Bronchial epithelial cell (primary cell): ENCODE data around the gene PHACTR1. TPM values are rescaled to one million over a fixed set of nuclear protein-coding genes. Genes with fewer than 3 reads are reported as not detected.

Experiments used
- DNase-seq: peaks from one replicate; pipeline ENCODE4 v3.0.0-alpha.2; 2010; ENCODE audit warnings: low read depth
- FAIRE-seq: peaks from 2 replicates; lab custom pipeline; 2011; peaks lifted over from hg19 to GRCh38; lab: Jason Lieb, UNC
- H3K27me3 ChIP-seq: 2 replicates; pipeline ENCODE4 v1.5.1; 2011; ENCODE audit warnings: low read length; ENCODE audit not compliant: control insufficient read depth, insufficient read depth
- H3K36me3 ChIP-seq: 2 replicates; pipeline ENCODE4 v1.5.1; 2011; ENCODE audit warnings: low read length; ENCODE audit not compliant: control insufficient read depth, insufficient read depth
- H3K4me3 ChIP-seq: 2 replicates; pipeline ENCODE4 v1.5.1; 2011; ENCODE audit warnings: mild to moderate bottlenecking, low read depth, low read length, control low read depth
- CTCF ChIP-seq: IDR thresholded peaks from 2 replicates; pipeline ENCODE4 v1.5.1; 2011; ENCODE audit warnings: mild to moderate bottlenecking, moderate library complexity, low read length, control low read depth, inconsistent platforms; ENCODE audit not compliant: insufficient read depth, severe bottlenecking
- total RNA-seq: library from RNA; depleted of rRNA; stranded (reverse); fragments of >200 nt; gene quantifications from 2 replicates; pipeline ENCODE4 v1.2.1, GENCODE V29; 2014

PHACTR1 gene
- total RNA-seq, 1 donor from 2014 or later = under 0.01 TPM

GRCh38 chr6:12924911-12925310 lies 208.3 kb downstream of the PHACTR1 start:
- Histone ChIP-seq H3K36me3 (no peaks in the 10 kb centered on the region), H3K27me3 (no peaks in the 10 kb centered on the region), H3K4me3 (no peak overlapping the region)
- FAIRE-seq (no peak), DNase-seq (no peak)
- no peak for TF ChIP-seq CTCF

DNA sequence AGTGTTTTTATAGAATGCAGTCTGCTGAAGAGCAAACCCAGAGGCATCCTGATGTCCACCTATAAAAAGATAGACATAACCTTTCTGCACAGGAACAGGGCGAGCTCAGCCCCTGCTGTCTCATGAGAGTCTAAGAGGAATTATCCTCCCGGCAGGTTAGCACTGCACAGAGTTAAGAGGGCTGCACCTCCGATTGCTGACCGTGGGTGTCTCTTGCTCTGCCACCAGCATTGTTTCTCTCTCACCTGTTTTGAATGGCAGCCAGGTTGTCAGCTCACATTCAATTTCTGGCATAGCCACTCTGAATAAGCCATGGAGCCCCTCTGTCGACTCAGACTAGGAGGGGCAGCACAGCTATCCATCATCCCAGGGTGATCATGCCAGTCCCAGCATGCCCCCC lies 211.2 kb downstream of the PHACTR1 start:
- no peak for FAIRE-seq
- TF ChIP-seq CTCF = no peak
- Histone ChIP-seq H3K4me3 (no peak overlapping the region), H3K27me3 (no peaks in the 10 kb centered on the region), H3K36me3 (no peaks in the 10 kb centered on the region)
- no peak for DNase-seq

GRCh38 chr6:12929678-12930077 lies 213.1 kb downstream of the PHACTR1 start:
- no peaks in the 10 kb centered on the region for H3K36me3 ChIP-seq
- H3K4me3 ChIP-seq = no peak overlapping the region
- DNase-seq (no peak), FAIRE-seq (no peak)
- TF ChIP-seq CTCF = no peak
- H3K27me3 ChIP-seq = no peaks in the 10 kb centered on the region

DNA sequence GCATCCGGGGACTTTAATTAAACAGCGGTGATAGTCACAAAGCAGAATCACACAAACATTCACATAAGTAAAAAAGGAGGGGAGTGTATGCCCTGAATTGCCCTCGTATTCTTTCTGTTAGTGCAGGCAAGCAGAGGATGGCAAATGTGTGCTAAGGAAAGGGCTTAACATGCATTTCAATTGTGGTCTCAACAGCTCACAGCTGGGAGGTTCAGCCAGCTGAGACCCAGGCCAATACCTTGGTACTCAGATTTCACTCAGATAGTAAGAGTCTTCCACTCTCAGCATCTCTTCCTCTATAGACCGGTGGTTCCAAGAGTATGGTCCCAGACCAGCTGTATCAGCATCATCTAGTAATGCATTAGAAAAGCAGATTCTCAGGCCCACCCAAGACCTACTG lies 215.1 kb downstream of the PHACTR1 start:
- no peak for TF ChIP-seq CTCF
- H3K4me3 ChIP-seq = no peak overlapping the region
- no peaks in the 10 kb centered on the region for H3K36me3 ChIP-seq
- FAIRE-seq (no peak), DNase-seq (no peak)
- H3K27me3 ChIP-seq = no peaks in the 10 kb centered on the region

DNA sequence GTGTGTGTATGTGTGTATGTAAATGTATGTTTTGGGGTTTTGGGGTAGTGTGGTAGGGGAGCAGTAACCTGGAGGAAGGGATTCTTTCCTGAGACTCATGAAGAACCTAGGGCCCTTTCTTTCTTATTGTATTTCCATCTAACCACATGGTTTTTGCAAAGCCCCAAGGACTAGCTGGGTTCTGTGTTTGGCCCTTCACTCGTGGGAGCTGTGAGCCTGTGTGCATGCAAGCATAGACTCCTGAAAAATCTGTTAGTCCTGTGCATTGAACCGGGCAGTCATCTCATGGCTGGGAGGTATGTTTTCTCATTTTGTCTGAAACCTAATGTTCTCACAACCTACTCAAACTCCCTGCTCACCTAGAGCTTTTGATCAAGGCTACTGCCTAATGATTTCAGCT lies 219.1 kb downstream of the PHACTR1 start:
- DNase-seq = no peak
- no peaks in the 10 kb centered on the region for H3K36me3 ChIP-seq
- no peak for TF ChIP-seq CTCF
- H3K4me3 ChIP-seq = no peak overlapping the region
- no peaks in the 10 kb centered on the region for H3K27me3 ChIP-seq
- FAIRE-seq = no peak

DNA sequence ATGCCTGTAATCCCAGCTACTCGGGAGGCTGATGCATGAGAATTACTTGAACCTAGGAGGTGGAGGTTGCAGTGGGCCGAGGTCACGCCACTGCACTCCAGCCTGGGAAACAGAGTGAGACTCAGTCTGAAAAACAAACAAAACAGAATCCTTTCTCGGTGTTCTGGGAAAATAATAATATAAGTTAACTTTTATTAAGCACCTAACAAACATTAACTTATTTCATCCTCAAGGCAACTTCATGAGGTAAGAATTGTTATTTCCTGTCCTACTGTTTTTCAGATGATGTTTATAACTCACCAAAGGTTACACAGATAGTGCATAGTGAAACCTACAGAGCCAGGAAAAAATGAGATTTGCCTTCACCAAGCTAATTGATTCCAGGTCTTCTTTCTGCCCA lies 221.4 kb downstream of the PHACTR1 start:
- DNase-seq = no peak
- no peak for FAIRE-seq
- no peaks in the 10 kb centered on the region for H3K36me3 ChIP-seq
- no peaks in the 10 kb centered on the region for H3K27me3 ChIP-seq
- TF ChIP-seq CTCF = no peak
- no peak overlapping the region for H3K4me3 ChIP-seq
